ENCODE data around the gene TAPT1.
"Not testable (repeated sequence)": the region's sequence is repeated elsewhere in the genome, so short reads cannot be mapped to it uniquely, and the experiment has no call there.

The TAPT1 gene

GRCh38 chr4:16183604-16184003 is 42.7 kb downstream of the TAPT1 start:
- no peak for DNase-seq (ENCODE audit: low read depth in 2 of 2)

DNA sequence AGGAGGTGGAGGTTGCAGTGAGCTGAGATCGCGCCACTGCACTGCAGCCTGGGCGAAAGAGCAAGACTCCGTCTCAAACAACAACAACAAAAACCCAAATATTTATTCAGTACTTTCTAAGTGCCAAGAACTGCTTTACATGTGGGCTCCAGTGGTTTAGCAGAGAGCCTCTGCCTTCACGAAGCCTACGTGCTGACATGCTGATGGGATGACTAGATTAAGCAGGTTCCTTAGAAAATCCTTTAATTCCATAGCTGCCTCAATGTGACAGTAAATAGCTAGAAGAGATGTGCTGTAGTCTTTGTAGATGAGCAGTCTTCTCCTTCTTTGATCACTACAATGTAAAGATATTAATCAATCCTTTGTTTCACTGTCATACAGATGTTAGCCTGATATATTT is 49.6 kb downstream of the TAPT1 start:
- no peak for DNase-seq (ENCODE audit: low read depth in 2 of 2)

DNA sequence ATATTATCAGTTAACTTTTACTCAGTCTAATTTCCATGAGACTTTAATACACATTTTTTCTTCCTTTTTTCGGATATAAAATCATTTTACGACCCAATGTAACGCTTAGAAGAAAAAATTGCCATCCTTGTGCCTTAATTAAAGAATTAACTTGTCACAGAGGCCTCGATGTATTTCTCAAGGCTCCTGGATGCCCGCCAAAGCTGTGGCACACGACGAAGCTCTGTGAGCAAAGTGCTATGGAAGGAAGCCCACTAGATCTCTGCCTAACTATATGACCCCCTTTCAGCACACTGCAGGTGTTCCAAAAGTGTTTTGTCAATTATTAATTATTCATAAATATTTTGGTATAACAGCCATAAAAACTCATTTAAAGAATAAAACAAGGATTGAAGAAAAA is 54.4 kb downstream of the TAPT1 start:
- DNase-seq (ENCODE audit: low read depth in 2 of 2), result no peak

DNA sequence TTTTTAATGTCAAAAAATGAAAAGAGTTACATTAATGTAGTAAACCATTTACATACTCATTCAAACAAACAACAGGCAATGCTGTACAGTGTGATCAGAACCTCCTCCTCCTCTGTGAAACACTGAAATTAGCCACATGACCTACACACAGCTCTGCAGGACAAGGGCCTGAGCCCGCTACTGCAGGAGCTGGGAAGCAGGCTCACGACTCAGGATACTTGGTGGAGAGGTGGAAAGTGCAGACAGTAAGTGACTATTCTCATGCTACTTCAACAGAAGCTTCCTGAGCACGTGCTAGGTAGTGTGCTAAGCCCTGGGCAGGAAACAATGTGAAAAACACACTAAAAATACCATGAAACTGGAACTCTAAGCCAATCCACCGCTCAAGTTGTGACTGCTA is 56.8 kb downstream of the TAPT1 start:
- DNase-seq (ENCODE audit: low read depth in 2 of 2), result no peak

DNA sequence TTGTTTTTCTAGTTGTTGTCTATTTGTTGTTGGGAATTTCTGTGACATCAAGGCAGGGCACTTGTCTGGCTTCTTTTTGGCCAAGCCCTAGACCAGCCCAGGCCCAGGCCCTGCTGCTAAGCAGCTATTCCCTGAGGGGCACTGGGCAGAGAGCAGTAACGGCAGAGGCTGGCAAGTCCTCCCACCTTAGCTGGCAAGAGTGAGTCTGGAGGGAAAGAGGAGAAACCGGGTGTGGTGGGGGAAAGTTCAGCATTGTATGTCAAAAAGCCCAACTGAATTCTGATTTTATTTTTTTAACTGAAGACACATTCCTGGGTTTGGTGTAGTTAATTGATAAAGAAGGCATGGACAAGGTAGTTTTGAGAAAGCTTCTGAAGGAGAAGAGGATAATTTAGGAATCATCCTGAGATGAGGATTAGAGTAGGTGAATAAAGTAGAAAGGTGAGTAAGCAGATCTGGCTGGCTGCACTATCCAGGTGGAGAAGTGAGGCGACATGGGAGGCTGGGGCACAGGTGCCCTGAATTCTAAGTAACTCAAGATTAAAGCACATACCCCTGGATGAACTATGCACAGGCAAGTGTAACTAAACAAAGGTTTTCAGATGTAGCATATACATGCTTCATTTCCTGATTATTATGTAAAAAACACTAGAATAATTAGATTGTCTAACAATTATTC is 57.4 kb downstream of the TAPT1 start:
- no peak for DNase-seq (ENCODE audit: low read depth in 2 of 2)

DNA sequence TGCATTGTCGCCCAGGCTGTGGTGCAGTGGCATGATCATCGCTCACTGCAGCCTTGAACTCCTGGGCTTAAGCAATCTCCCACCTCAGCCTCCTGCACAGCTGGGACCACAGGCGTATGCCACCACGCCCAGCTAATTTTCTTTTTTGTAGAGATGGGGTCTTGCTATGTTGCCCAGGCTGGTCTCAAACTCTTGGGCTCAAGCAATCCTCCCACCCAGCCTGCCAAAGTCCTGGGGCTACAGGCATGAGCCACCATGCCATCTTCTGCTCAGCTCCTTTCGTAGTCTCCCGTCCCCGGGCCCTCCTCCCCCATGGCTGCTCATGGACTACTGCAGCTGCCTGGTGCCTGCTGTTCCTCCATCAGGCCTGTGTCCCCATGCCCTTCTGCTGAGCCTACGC is 58.1 kb downstream of the TAPT1 start:
- no peak for DNase-seq (ENCODE audit: low read depth in 2 of 2)

GRCh38 chr4:16165931-16166330 is 60.3 kb downstream of the TAPT1 start:
- DNase-seq (ENCODE audit: low read depth in 2 of 2), result no peak

- no peak for DNase-seq (ENCODE audit: low read depth in 2 of 2)
Measured at GRCh38 chr4:16162891-16163290, 63.4 kb downstream of the TAPT1 start.

DNA sequence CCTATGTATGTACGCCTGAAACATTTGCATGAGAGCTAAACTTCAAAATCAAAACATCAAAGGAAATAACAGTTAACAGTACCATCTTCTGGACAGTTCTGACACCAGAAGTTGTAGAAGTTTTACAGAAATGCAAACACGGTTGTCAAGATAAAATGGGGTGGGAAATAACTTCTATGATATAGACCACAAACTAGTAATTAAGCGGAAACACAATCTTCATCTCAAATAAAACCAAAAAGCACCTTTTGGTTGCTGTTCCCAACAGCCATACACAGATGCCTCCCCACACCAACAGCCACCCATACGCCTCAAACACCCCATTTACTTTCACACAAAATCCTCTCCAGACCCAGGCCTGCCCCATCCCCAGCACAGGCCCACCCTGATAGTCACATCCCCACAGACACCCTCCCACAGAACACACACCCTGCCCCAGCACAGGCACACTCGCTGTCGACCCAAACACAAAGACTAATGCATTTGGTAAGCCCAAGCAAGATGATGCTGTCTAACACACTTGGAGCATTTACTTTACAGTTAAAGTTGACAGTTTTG is 64.3 kb downstream of the TAPT1 start:
- no peak for DNase-seq (ENCODE audit: low read depth in 2 of 2)

DNA sequence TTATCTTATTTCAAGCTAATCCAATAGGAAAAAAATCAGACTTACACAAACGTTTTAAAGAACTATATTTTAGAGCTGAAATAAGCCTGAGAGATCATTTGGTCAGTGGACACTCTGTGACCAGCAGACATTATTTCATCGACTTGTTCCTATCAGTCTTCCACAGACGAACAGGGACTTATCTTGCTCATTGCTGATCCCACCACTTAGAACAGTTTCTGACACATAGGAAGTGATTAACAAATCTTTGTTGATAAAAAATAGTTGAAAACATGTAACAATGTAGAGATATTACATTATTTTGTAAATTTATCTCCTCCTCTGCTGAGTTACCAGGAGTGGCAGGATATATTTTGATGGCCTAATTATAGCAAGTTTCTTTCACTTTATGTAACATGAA is 65.8 kb downstream of the TAPT1 start:
- no peak for DNase-seq (ENCODE audit: low read depth in 2 of 2)

GRCh38 chr4:16159286-16159685 is 67.0 kb downstream of the TAPT1 start:
- DNase-seq (ENCODE audit: low read depth in 2 of 2), result no peak

GRCh38 chr4:16158504-16158852 is 67.8 kb downstream of the TAPT1 start:
- no peak for DNase-seq (ENCODE audit: low read depth in 2 of 2)

DNA sequence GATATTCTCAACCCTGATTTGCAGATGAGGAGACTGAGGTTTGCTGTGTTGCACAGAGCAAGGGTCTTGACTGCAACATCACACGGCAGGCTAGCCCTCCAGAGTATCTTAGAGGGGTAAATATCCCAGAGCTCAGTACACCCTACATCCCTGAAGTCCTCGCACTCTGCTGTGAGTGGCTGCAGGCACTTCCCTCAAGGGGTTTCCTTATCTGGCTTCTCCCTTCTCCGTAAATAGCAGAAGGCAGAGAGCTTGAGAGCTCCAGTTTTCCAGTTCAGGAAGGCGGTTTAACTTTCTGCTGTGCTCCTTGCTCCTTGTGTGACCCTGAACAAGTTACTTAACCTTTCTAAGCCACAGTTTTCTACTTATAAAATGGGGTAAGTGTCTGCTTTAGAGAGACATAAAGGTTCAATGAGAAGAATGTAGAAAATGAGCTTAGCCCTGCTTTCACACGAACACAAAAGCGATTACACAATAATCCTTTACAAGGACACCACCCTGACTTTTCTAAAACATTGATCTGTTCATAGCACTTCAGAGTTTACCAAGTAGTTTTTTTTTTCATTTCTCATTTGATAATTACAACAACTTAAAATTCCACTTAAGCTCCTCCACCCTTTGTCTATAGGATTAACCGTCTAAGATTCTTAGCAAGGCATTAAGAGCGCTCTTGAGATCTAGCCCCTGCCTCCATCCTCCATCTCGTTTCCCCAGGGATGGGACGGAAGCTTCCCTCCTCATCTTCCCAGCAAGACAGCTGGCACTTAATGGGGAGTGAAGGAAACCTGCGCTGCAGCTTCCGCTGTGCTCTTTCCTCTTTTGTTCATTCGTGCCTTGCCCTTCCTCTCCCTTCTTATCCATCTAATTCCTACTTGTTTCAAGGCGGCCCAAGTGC is 68.4 kb downstream of the TAPT1 start:
- DNase-seq (ENCODE audit: low read depth in 2 of 2), result no peak

GRCh38 chr4:16155528-16156169 is 70.6 kb downstream of the TAPT1 start:
- no peak for DNase-seq (ENCODE audit: low read depth in 2 of 2)

- DNase-seq (ENCODE audit: low read depth in 2 of 2), result no peak
Measured at GRCh38 chr4:16154451-16154850, 71.8 kb downstream of the TAPT1 start.

GRCh38 chr4:16150716-16151115 is 75.6 kb downstream of the TAPT1 start:
- no peak for DNase-seq (ENCODE audit: low read depth in 2 of 2)

GRCh38 chr4:16144913-16145312 is 81.4 kb downstream of the TAPT1 start:
- DNase-seq (ENCODE audit: low read depth in 2 of 2), result not testable (repeated sequence)

- DNase-seq (ENCODE audit: low read depth in 2 of 2), result no peak
Measured at GRCh38 chr4:16142598-16143310, 83.5 kb downstream of the TAPT1 start.

GRCh38 chr4:16140879-16141249 is 85.4 kb downstream of the TAPT1 start:
- DNase-seq (ENCODE audit: low read depth in 2 of 2), result no peak

- DNase-seq (ENCODE audit: low read depth in 2 of 2), result no peak
Measured at GRCh38 chr4:16140231-16140878, 85.9 kb downstream of the TAPT1 start.
